Renal cortex interstitium (tissue), 11 donors: ENCODE results near the gene PNMA8A. TPM values are rescaled to one million over a fixed set of nuclear protein-coding genes. Genes with fewer than 3 reads are reported as not detected.

Source experiments
- DNase-seq, 11 donors: peaks; one replicate each; pipeline ENCODE4 v3.0.0-alpha.2; 2013; ENCODE audit warnings: low read depth in 9 of 11, low spot score in 4 of 11; ENCODE audit errors: extremely low read depth in 1 of 11
- polyA plus RNA-seq, 3 donors: library from polyadenylated mRNA; unstranded; fragments of 120-200 nt; gene quantifications; one replicate each; pipeline ENCODE4 v1.2.1, GENCODE V29; 2013; ENCODE audit not compliant: insufficient read length in 3 of 3

Gene PNMA8A
- polyA plus RNA-seq, 3 donors: 43.5 to 71.1 (median 52.2) TPM

- peak; percentile 81 to 94 (median 92) for DNase-seq
These were observed 24.4 kb upstream of the PNMA8A start, which contains the start of gene PNMA8B for GRCh38 chr19:46495786-46496099. Gene PNMA8B (minus strand): TSS chr19:46495867. CDS start chr19:46495465, 402 bp downstream.

- no peak for DNase-seq
These were observed 23.8 kb upstream of the PNMA8A start for GRCh38 chr19:46494941-46495785.

DNA sequence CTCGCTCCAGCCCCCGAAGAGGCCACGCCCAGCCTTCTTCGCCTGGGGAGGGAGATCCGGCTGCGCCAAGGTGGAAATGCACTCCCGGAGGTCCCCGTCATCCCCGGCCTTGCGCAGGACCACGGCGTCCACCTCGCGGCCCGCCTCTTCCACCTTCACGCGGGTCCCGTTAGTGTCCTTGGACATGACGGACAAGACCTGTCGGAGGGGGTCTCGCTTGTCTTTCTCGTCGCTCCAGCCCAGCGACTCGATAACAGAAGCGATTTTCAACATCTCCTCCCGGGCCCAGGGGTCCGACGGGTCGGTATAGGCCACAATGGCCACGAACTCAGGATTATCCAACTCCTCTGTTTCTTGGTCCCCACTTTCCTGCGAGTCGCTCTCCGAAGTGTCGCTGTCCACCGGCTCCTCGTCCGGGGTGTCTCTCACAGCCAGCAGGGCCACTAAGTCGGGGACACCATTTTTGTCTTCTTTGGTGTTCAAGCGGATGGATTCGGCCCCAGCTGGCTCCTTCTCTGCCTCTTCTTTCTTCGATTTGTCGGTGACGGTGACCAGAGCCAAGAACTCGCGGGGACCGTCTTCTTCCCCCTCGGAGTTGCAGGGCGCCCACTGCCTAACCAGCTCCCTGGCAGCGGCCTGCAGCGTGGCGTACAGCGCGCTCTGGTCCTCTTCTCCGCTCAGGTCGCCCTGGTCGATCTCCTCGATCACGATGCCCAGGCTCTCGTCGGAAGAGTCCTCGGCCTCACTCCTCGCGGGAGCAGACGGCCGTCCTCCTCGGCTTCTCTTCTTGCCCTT is 23.0 kb upstream of the PNMA8A start:
- DNase-seq: no peak

DNA sequence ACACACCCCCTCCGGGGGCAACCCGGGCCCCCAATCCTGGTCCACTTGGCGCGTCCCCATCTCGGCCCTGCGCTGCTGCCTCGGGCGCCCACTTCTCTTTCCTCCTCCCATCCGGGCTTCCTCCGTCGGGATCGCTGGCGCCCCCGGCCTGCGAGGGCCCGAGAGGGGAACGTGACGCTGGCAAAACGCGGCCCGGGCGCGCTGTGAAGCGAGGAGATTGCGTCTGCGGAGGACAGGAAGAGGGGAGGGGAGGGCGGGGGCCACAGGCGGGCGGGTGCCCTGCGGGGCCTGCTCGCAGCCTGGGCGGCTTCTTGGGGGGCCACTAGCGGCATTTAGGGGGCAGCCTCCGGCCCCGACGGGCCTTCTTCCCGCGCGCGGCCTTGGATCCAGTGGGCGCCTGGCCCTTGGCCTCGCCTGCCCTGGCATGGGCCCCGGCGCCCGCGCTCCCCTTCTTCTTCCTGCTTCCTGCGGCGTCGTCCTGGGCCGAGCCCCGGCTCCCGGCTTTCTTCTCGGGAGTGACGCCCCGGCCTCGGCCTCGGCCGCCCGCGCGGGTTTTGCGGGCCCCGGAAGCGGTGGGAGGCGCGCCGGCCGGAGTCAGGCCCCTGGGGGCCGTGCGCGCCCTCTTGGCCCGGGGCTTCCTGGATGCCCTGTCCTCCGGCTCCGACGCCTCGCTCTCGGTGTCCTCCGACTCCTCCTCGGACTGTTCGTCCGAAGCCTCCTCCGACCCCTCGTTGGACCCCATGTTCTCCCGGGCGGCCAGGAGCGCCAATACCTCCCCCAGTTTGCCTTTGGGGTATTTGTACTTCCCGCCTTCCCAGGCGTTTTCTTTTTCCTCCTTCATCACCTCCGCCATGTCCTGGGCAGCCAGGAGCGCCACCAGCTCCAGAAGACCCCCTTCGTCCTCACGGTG is 22.1 kb upstream of the PNMA8A start:
- no peak for DNase-seq

DNA sequence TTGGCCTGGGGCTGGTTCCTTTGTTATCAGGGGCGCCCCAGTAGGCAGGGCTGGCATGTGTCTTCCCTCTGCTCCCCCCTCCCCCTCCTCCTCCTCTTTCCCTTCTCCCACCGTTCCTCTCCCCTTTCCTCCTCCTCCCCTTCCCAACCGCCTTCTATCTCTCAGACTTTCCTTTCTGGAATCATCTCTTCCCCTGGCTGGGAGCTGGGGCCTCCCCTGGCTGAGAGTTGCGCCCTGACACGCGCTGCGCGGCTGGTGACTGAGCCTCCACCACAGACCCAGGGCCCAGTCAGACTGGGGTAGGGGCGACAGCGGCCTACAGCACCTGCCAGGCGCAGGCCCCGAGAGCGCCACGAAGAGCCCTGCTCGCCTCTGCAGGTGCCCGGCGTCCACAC is 21.5 kb upstream of the PNMA8A start:
- no peak for DNase-seq

DNA sequence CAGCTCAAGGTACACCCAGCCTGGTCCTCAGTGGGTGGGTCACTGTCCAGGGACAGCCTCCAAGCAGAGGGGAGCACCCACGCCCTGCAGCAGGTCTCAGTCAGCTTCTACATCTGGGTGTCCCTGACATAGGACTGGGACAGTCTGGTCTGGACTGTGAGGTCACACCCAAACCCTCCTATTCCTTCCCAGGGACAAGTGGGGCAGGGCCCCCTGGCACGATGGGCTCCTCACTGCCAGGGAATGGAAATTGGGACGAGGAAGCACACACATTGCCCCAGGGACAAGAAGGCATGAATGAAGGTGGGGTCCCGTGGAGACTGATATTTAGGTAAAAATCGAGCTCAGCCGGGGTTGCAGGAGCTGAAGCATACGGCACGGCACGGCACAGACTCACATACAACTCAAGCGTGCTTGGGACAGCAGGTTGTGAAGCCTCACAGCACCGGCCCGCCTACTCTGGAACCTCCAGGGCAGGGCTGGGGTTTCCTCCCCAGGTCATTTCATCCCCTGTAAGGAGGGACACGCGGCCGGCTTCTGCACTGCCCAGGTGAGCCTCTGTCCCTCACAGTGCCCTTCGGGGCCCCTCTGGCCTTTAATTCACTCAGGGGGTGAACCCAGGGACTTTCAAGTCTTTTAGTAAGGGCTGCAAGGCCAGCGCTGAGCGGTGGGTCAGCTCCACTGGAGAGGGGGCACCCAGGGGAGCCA is 20.8 kb upstream of the PNMA8A start:
- no peak for DNase-seq

DNA sequence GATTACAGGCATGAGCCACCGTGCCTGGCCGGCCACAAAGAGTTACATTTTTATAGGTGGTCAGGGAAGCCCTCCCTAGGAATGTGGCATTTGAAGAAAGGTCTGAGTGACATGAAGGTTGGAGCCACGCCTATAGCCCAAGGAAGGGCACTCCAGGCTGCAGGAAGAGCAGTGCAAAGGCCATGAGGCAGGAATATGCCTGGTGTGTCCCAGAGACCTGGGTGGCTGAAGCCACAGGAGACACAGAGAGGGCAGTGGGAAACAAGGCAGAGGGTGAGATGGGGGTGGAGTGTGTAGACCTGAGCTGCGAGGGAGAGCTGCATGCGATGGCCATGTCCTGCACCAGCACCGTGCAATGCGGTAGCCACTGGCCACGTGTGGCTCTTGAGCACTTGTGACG is 19.4 kb upstream of the PNMA8A start:
- DNase-seq: no peak

DNA sequence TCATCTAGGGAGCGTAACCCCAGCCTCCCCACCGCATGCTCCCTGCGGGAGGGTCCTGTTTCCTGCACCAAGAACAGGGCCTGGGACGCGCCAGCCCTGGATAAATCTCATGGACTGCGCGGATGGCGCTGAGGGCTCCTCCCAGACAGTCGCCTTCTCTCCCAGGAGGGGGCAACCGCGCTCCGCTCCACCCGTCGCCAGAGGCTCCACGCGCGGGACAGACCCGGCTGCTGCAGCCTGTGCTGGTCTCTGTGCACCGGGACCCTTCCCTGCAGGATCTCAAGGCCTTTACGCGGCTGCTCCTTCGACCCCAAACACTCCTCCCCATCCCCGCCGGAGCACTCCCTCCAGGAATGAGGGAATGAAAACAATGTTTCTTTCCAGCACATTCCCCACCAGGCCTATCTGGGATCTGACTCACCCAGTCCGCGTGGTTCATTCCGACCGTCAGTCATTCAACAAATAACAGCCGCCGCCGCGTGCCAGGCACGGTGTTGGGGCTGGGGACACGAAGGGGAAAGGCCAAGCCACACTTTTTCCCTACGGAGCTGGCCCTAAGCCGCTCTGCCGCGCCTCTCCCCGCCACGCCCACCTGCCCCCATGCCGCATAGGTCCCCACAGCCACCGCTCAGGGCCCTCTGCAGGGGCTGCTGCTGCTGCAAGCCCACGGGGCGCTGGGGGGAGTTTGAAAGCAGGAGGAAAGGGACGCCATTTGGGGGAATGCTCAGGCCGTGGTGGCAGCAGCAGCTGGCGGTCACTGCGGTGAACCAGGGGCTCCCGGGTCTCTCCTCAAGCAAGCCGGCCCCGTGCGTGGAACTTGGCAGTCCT is 18.3 kb upstream of the PNMA8A start:
- DNase-seq: peak in 1 of 11 donors; percentile 45

DNA sequence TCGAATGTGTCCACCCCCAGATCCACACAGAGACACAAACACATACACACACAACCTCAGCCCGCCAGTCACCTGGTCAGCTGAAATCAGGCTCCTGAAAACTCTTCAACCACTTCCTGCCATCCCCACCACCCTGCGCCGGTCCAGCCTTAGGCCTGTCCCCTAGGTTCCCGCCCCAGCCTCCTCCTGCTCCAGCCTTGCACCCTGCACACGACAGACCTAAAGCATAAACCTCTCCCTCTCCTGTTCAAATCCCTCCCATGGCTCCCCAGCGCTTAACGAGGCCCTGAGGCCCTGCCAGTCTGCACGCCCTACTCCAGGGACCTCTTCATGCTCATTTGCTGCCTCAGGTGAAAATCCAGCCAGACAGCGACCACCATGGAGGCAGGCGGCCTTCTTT is 17.2 kb upstream of the PNMA8A start:
- no peak for DNase-seq

- peak in 7 of 11 donors; percentile 62 to 83 (median 72) for DNase-seq
These were observed 16.6 kb upstream of the PNMA8A start for GRCh38 chr19:46487802-46488445.

GRCh38 chr19:46487178-46487801 is 15.9 kb upstream of the PNMA8A start:
- DNase-seq: no peak

GRCh38 chr19:46486358-46486757 is 15.0 kb upstream of the PNMA8A start:
- no peak for DNase-seq

DNA sequence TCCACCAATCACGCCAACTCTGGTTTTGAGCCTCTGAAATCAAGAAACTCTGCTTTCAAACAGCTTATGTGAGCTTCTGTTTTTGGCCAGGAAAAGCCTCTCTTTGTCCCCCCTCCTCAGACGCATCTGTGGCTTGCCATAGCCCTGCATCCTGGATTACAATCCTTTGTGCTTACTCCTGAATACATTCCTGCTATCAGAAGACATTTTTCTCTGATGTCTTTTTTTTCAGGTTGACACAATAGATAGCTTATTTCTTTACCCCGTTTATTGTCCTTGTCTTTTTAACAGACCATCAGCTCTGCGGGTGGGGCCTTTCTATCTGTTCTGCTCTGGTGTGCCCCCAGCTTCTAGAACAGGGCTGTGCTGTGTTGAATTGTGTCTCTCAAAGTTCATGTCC is 13.3 kb upstream of the PNMA8A start:
- no peak for DNase-seq

- no peak for DNase-seq
These were observed 11.3 kb upstream of the PNMA8A start for GRCh38 chr19:46482631-46483030.

DNA sequence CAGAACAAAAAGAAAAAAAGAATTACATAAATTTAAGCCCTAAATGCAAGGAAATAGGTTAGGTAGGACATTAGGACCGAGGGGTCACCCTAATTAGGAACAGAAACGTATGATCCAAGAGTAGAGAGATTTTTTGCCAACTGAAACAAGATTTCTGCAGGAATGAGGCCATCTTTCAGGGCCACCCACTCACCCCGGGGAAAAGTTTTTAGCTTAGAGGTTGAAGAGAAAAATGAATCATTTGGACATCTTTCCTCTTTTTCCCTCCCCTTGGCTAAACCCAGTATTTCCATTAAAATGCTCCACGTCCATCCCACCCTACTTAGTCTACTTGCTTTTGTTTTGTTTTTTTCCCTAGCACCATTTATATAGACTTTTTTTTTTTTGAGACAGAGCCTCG is 10.6 kb upstream of the PNMA8A start:
- peak in 2 of 11 donors; percentile 55 to 74 for DNase-seq

DNA sequence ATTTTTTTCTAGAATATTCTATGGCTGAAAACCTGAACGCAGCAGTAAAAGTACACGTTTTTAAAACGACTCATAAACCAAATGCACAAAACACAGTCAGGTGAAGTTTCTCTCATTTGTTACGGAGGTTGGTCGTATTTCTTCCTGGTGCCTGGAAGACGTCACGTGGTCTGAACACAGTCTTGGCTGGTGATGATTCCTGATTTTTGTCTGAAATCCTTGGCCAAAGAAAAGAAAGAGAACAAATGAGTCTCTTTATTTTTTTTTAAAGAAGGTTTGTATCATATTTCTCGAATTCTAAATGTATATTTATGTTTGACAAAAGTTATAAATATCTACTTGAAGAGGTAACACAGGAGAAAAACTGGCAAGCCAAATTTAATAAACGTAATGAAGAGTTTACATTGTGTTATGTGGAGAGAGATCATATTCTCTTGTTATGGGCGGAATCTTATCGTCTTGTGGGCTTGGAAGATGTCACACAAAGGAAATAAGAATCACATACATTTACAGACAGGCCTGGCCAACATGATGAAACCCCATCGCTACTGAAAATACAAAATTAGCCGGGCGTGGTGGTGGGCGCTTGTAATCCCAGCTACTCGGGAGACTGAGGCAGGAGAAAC is 10.0 kb upstream of the PNMA8A start:
- peak in 1 of 11 donors; percentile 55 for DNase-seq
